Neural crest cell (in vitro differentiated cells): ENCODE measurements around the gene RPS13. TPM values are rescaled to one million over a fixed set of nuclear protein-coding genes. Genes with fewer than 3 reads are reported as not detected.
"Not testable (repeated sequence)": the region's sequence is repeated elsewhere in the genome, so short reads cannot be mapped to it uniquely, and the experiment has no call there.

ENCODE experiments used
- DNase-seq: peaks from one replicate; pipeline ENCODE4 v3.0.0; 2021; ENCODE audit warnings: low read depth, mixed read lengths, low spot score
- H3K27ac Mint-ChIP-seq: one replicate; pipeline ENCODE4 v1.8.0; 2021; ENCODE audit warnings: mild to moderate bottlenecking, mixed read lengths; ENCODE audit not compliant: unreplicated experiment
- H3K27me3 Mint-ChIP-seq: 2 replicates; pipeline ENCODE4 v1.8.0; 2021; ENCODE audit warnings: low read depth, mild to moderate bottlenecking, mixed read lengths
- H3K36me3 Mint-ChIP-seq: 2 replicates; pipeline ENCODE4 v1.8.0; 2021; ENCODE audit warnings: low read depth, mild to moderate bottlenecking, mixed read lengths
- H3K4me1 Mint-ChIP-seq: 2 replicates; pipeline ENCODE4 v1.8.0; 2021; ENCODE audit warnings: mixed read lengths
- H3K4me3 Mint-ChIP-seq: one replicate; pipeline ENCODE4 v1.8.0; 2021; ENCODE audit warnings: mild to moderate bottlenecking, mixed read lengths
- H3K9me3 Mint-ChIP-seq: 2 replicates; pipeline ENCODE4 v1.8.0; 2021; ENCODE audit warnings: mixed read lengths
- total RNA-seq: library from RNA; stranded (reverse); gene quantifications from 2 replicates; pipeline ENCODE4 v1.2.1, GENCODE V29; 2021
- TF ChIP-seq, protein P1 (sequence below): fragments of 200-600 bp; sonication (generic); conservative IDR thresholded peaks from 2 replicates; pipeline ENCODE4 v1.5.0; 2021; ENCODE audit warnings: antibody characterized with exemption, mild to moderate bottlenecking

Gene RPS13
- total RNA-seq, 1 donor from 2014 or later, result 1,131 TPM

DNA sequence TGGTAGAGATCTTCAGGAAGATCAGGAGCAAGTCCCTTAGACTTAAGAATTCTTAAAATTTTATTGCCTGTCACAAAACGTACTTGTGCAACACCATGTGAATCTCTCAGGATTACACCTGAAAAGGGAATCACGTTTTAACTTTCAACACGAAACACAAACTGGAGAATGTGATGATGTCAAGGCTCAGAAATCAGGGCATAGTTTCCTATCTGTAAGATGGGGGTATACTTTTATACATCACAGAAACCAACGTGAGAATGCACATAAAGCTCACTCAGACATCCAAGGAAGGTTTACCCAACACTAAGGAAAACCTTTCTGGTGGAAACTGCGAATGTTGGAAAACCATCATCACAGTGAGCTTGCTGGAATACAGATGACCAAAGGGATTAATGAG, 2.0 kb downstream of the RPS13 start:
- H3K36me3 Mint-ChIP-seq, result peaks cover 20% of the 10 kb centered on the region
- no peaks in the 10 kb centered on the region for H3K9me3 Mint-ChIP-seq
- TF ChIP-seq, protein P1, sequence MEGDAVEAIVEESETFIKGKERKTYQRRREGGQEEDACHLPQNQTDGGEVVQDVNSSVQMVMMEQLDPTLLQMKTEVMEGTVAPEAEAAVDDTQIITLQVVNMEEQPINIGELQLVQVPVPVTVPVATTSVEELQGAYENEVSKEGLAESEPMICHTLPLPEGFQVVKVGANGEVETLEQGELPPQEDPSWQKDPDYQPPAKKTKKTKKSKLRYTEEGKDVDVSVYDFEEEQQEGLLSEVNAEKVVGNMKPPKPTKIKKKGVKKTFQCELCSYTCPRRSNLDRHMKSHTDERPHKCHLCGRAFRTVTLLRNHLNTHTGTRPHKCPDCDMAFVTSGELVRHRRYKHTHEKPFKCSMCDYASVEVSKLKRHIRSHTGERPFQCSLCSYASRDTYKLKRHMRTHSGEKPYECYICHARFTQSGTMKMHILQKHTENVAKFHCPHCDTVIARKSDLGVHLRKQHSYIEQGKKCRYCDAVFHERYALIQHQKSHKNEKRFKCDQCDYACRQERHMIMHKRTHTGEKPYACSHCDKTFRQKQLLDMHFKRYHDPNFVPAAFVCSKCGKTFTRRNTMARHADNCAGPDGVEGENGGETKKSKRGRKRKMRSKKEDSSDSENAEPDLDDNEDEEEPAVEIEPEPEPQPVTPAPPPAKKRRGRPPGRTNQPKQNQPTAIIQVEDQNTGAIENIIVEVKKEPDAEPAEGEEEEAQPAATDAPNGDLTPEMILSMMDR, result no peak
- H3K27ac Mint-ChIP-seq, result no peak overlapping the region
- no peaks in the 10 kb centered on the region for H3K27me3 Mint-ChIP-seq
- H3K4me3 Mint-ChIP-seq, result peak overlapping the region; percentile 83
- peaks cover 39% of the 10 kb centered on the region for H3K4me1 Mint-ChIP-seq
- no peak for DNase-seq

- Mint-ChIP-seq H3K4me1 (peaks cover 31% of the 10 kb centered on the region), H3K4me3 (peak overlapping the region; percentile 83), H3K27ac (no peak overlapping the region), H3K36me3 (peaks cover 20% of the 10 kb centered on the region), H3K27me3 (no peaks in the 10 kb centered on the region), H3K9me3 (no peaks in the 10 kb centered on the region)
- TF ChIP-seq, protein P1, result no peak
- DNase-seq, result no peak
Observed at GRCh38 chr11:17073370-17074027, 4.0 kb downstream of the RPS13 start.

DNA sequence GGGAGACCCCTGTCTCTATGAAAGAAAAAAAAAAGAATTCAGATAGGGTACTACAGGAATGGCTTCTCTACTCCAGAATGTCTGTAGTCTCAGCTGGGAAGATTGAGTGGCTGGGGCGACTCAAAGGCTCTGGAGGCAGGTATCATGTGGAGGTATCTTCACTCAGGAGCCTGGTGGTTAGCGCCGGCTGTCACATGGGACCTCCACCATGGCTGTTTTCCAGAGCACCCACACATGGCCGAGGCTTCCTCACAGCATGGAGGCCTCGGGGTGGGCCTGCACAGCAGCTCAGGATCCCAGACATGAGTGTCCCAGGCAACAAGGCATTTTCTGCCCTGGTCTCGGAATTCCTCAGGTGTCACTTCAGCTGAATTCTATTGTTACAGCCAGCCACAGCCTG, 10.1 kb downstream of the RPS13 start:
- Mint-ChIP-seq H3K9me3 (peaks cover 4% of the 10 kb centered on the region), H3K27ac (no peak overlapping the region), H3K4me1 (no peaks in the 10 kb centered on the region), H3K27me3 (no peaks in the 10 kb centered on the region), H3K4me3 (no peak overlapping the region), H3K36me3 (peaks cover 4% of the 10 kb centered on the region)
- TF ChIP-seq, protein P1, result no peak
- no peak for DNase-seq

DNA sequence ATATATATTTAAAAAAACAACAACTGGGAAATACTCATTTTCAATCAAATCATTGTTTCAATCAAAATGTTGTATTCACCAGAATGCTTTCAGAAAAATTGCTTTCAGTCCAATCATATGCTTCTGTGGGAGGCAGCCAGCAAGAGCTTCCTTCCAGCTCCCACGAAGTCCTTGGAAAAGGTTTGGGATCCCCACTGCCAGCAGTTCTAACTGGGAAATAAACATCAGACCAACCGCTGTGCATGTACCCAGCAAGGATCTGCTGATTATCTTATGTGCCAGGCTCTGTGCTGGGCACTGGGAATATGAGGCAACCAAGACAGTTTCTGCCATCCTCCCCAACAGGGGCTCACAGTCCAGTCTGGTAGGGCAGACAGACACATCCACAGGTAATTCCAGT, 10.8 kb downstream of the RPS13 start:
- H3K27ac Mint-ChIP-seq, result no peak overlapping the region
- no peak for DNase-seq
- peaks cover 4% of the 10 kb centered on the region for H3K36me3 Mint-ChIP-seq
- no peaks in the 10 kb centered on the region for H3K4me1 Mint-ChIP-seq
- TF ChIP-seq, protein P1, result no peak
- H3K27me3 Mint-ChIP-seq, result no peaks in the 10 kb centered on the region
- no peak overlapping the region for H3K4me3 Mint-ChIP-seq
- peaks cover 4% of the 10 kb centered on the region for H3K9me3 Mint-ChIP-seq

GRCh38 chr11:17063171-17064002, 14.1 kb downstream of the RPS13 start:
- Mint-ChIP-seq H3K4me1 (no peaks in the 10 kb centered on the region), H3K27me3 (no peaks in the 10 kb centered on the region), H3K27ac (no peak overlapping the region), H3K4me3 (no peak overlapping the region), H3K36me3 (peaks cover 7% of the 10 kb centered on the region), H3K9me3 (peaks cover 8% of the 10 kb centered on the region)
- peak; percentile 68 for DNase-seq
- TF ChIP-seq, protein P1, result peak; percentile 81

GRCh38 chr11:17051146-17051545, 26.3 kb downstream of the RPS13 start:
- peaks cover 12% of the 10 kb centered on the region for H3K36me3 Mint-ChIP-seq
- H3K4me1 Mint-ChIP-seq, H3K4me3 Mint-ChIP-seq, H3K9me3 Mint-ChIP-seq, DNase-seq, H3K27me3 Mint-ChIP-seq, H3K27ac Mint-ChIP-seq: not testable (repeated sequence)

DNA sequence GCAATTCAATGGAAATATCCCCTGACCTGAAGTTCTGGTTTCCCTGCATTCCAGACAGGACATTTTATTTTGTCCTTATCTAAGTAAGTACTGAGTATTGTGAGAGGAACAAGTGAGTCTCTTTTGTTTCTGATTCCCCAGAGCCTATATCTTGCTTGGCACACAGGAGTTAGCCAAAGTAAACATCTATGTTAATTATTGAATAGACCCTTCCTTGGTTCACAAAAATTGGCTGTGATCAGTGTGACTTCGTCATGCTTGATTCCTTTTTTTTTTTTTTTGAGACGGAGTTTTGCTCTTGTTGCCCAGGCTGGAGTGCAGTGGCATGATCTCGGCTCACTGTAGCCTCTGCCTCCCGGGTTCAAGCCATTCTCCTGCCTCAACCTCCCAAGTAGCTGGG, 29.0 kb downstream of the RPS13 start:
- peaks cover 12% of the 10 kb centered on the region for H3K36me3 Mint-ChIP-seq
- not testable (repeated sequence) for H3K4me1 Mint-ChIP-seq, H3K27me3 Mint-ChIP-seq, H3K4me3 Mint-ChIP-seq, H3K9me3 Mint-ChIP-seq, DNase-seq, H3K27ac Mint-ChIP-seq
